ENCODE results near the gene TGFB1.

Gene TGFB1

GRCh38 chr19:41319500-41320184 is 34.1 kb downstream of the TGFB1 start:
- no peak for DNase-seq

DNA sequence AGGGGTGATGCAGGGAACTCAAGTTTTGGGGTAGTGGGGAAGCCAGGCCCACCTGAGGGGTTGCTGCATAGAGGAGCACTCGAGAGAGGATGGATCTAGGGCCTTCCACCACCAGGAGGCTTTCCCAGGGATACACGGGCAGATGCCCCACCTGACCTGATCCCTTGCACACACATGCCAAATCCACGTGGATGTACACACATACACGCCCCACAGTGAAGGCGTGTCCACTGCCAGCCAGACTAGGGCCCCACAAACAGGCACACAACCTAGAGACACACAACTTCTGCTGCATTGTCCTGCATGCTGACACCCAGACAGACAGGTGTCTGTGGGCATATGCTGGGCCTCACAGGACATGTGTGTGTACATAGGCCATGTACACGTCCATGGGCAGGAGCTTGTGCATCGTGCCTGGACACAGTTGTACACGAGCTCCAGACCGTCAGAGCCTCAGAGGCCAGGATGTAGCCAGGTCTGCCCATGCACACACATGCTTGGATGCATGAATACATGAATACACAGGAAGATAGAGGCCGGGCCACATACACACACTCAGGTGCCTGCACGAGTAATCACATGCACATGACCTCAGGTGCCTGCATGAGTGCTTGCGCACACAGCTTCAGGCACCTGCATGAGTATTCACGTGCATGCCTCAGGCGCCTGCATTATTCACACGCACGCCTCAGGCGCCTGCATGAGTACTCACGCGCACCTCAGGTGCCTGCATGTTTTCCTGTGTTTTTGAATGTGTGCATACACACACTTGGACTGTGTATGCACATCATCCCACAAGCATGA is 34.8 kb downstream of the TGFB1 start:
- DNase-seq, result no peak

DNA sequence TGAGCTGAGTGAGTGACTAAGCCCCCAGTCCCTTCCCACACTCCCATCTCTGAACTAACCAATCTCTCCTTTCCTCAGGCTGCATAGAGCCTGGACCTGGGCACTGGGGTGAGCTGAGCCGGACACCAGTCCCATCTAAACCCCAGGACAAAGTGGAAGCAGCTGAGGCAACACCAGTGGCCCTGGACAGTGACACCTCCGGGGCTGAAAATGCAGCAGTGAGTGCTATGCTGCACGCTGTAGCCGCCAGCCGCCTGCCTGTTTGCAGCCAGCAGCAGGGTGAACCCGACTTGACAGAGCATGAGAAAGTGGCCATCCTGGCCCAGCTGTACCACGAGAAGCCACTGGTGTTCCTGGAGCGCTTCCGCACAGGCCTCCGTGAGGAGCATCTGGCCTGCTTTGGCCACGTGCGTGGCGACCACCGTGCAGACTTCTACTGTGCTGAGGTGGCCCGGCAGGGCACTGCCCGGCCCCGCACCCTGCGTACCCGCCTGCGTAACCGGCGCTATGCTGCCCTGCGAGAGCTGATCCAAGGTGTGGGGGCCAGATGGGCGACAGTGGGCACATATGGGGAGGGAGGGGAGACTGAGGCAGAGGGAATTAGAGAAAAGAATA is 37.3 kb downstream of the TGFB1 start:
- no peak for DNase-seq

GRCh38 chr19:41311613-41312012 is 42.1 kb downstream of the TGFB1 start:
- DNase-seq, result no peak

GRCh38 chr19:41311072-41311471 is 42.6 kb downstream of the TGFB1 start:
- no peak for DNase-seq

GRCh38 chr19:41310033-41310831 is 43.5 kb downstream of the TGFB1 start, which contains the start of gene CCDC97:
TSS of gene CCDC97 (plus strand) at chr19:41310172. CDS start at chr19:41310311, 139 bp downstream.
- peak; percentile 99 for DNase-seq

DNA sequence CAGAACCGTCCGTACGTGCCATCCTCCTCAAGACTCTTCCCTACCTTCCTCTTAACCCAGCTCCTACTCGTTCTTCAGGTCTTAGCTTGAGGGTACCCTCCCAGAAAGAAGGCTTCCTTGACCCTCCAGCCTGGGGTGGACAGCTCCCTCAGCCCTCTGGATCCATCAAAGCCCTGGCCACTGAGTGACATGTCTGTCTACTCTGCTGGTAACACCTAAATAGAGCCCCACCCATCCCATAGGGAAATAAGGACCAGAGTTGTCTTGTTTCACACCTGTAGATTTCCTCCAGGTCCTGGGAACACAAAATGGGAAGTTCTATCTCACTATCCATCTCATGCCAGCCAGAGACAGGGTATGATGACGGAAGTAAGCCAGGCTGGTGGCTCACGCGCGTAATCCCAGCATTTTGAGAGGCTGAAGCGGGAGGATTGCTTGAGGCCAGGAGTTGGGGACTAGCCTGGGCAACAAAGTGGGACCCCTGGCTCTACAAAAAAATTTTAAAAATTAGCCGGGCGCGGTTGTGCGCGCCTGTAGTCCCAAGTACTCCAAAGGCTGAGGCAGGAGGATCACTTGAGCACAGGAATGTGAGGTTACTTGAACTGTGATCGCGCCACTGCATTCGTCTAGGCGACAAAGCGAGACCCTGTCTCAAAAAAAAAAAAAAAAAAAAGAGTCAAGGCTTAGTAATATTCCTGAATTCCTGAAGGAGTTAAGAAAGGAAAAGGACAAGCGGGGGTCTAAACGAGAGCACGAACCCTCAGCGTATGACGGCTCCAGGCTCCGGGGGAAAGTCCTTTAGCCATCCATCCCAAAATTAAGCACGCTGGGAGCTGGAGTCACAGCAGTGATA is 44.3 kb downstream of the TGFB1 start:
- DNase-seq, result no peak

GRCh38 chr19:41308450-41309179 is 45.1 kb downstream of the TGFB1 start:
- DNase-seq, result peak; percentile 97

DNA sequence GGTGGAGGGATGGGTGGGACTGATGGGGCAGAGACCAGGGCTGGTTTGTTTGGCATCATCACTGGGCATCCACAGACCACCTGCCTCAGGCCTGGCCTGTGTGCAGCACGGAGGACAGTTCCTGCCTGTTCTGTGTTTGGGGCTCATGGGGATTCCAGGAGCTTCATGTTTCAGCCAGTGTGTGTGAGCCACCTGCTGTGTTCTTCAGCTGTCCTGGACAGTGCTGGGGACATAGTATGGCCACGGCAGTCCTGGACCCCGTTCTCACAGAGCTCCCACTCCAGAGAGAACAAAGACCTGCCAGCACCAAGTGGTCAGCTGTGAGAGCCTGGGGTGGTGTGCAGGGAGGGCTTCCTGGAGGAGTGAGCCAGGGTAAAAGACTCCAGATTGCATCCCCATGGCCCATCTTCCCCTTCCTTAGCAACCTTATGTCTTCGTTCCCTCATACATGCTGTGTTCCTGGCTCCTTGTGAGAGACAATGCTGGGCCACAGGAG is 45.7 kb downstream of the TGFB1 start:
- no peak for DNase-seq

DNA sequence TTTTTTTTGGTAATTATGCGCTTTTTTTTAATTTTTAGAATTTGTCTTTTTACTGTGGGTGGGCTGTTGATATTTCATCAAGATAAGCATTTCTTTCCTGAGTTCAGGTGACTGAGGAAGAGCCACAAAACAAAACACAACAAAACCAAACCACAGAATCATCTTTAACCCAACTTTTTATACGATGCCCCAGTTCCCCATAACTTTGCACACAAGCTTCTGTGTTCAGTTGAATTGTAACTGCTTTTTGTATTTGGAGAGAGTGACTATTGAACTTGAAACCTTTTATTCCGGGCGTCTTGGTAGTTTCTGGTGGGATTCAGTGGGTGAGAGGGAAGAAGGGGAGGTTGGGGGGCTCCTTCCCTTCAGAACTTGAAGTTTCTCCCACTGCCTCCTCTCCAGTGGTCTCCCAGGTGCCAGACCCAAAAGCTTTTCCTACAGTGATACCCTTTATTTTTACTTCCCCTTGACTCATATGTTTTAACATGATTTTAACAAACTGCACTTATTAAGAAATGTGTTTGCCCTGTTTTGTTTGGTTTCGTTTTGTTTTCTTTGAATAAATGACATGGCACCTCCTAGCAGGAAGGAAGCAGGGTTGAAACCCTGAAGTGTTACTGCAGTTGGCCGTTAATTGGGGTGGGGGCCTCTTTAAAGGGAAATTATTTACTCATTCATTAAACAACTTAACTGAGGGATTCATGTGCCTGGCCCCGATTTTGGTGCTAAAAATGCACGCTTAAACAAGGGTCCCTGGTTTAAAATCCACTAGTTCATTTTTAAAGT is 46.4 kb downstream of the TGFB1 start:
- DNase-seq, result no peak

- no peak for DNase-seq
These were observed 47.6 kb downstream of the TGFB1 start for GRCh38 chr19:41305927-41306793.

DNA sequence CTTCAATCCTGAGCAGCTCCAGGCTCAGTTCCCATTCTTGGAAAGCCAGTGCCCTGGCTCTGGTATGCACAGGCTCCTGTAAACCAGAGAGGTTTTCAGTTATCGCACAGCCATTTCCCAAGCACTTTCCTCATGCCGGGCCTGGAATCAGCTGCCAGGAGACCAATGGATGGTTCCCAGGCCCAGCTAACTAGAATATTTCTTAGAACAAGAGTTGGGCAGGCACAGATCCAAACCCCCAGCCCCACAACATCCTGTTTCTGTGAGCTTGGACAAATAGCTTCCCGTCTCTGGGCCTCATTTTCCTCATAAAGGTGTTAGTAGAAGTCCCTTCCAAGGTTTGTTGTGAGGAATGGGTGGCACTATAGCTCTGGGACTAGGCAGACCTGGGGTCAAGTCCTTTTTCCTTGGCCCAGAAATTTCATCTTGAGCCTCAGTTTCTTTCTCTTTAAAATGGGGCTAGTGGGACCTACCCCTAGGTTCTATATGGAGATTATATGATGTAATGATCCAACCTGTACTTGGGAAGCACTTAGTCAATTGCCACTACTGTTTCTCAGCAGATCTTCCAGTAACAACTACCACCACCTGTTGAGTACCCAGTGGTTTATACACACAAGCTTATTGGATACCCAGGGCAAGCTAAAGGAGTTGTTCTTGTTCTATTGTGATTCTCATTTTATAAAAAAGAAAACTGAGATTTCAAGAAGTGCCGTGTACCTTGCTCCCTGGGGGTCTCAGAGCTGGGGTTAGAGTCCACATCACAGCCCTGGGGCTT is 48.8 kb downstream of the TGFB1 start:
- DNase-seq, result no peak

GRCh38 chr19:41303954-41304353 is 49.8 kb downstream of the TGFB1 start:
- DNase-seq, result no peak

GRCh38 chr19:41302624-41303351 is 50.9 kb downstream of the TGFB1 start:
- no peak for DNase-seq

DNA sequence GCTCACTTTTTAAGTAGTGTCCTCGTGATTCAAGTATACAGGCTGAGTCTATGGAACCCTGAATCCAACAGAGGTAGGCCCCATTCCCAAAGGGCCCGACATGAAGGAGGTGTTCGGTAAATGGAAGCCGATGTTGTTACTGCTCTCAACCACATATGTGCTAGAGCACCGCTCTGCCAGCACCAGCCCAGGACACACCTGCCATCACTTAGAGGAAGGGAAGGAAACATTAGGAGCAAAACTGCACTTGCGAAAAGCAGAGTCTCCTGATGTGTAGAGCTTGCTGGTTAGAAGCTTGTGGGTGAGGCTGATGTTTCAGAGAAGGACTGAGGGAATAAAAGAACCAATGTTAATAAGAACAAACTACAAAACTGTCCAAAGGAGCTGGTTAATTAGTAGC is 53.2 kb downstream of the TGFB1 start:
- no peak for DNase-seq

DNA sequence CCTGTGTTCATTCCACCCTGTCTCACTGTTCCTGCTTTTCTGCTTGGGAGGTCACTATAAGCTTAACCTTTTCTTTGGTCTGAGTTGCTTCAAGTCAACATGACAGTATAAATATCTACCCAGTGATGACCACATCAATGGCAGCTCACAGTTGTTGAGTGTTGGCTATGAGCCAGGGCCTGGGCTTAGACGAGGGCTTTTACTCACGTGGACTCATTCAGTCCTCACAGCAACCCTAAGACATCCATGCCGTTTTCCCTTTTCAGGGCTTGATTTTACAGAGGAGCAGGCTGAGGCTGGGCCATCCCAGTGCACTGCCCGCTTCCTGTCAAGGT is 54.0 kb downstream of the TGFB1 start:
- DNase-seq, result peak; percentile 87

- DNase-seq, result no peak
These were observed 54.5 kb downstream of the TGFB1 start for GRCh38 chr19:41299046-41299754.

Data from NCI-H2227 treated with DMSO at 0.1 percent for 48 hours (cell line).